IgD-negative memory B cell (primary cell): ENCODE data around the gene PRAMEF13. TPM values are rescaled to one million over a fixed set of nuclear protein-coding genes. Genes with fewer than 3 reads are reported as not detected.
"Not testable (repeated sequence)": the region's sequence is repeated elsewhere in the genome, so short reads cannot be mapped to it uniquely, and the experiment has no call there.

ENCODE experiments used
- H3K27ac Mint-ChIP-seq, 3 donors: one replicate each; pipeline ENCODE4 v1.8.0; 2020 to 2022; ENCODE audit warnings: mild to moderate bottlenecking in 3 of 3, mixed read lengths in 3 of 3, moderate library complexity in 1 of 3
- H3K27me3 Mint-ChIP-seq: one replicate; pipeline ENCODE4 v1.8.0; 2021; ENCODE audit warnings: mixed read lengths
- H3K36me3 Mint-ChIP-seq: one replicate; pipeline ENCODE4 v1.8.0; 2020; ENCODE audit warnings: mild to moderate bottlenecking, mixed read lengths
- H3K4me1 Mint-ChIP-seq, 3 donors: one replicate each; pipeline ENCODE4 v1.8.0; 2020 to 2022; ENCODE audit warnings: mixed read lengths in 3 of 3, mild to moderate bottlenecking in 1 of 3
- H3K4me3 Mint-ChIP-seq, 4 donors: one replicate each; pipeline ENCODE4 v1.8.0; 2020 to 2022; ENCODE audit warnings: mild to moderate bottlenecking in 4 of 4, mixed read lengths in 4 of 4, moderate library complexity in 3 of 4
- H3K9me3 Mint-ChIP-seq, 3 donors: one replicate each; pipeline ENCODE4 v1.8.0; 2020 to 2021; ENCODE audit warnings: mixed read lengths in 3 of 3, mild to moderate bottlenecking in 1 of 3
- polyA plus RNA-seq: library from polyadenylated mRNA; unstranded; fragments of 300-500 nt; fragmentation: Illumina TruSeq; gene quantifications from one replicate; pipeline ENCODE4 v1.2.3, GENCODE V29; 2021

Gene PRAMEF13
- polyA plus RNA-seq, 1 donor from 2014 or later, result not detected

DNA sequence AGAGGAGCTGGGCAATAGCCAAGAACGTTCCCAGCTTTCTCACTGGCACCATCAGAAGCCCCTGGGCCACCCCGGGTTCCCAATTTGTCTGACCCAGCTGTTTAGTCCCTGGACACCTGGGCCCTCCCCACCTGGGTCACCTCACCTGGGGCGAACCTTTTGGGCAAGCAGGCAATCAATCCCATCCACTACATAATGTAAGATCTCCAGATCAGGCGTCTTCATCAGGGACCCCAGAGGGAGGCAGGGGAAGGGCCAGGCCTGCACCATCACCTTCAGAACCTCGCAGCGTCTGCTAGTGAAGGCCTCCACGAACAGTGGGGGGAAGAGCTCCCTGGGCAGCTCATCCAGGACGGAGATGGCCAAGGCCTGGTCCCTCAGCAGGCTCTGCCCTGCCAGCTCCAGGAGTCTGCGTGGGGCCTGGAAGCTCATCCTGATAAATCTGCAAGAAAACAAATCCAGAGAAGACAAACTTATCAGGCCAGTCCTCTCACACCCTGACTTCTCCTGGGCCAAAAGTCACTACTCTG lies 24.5 kb upstream of the PRAMEF13 start, which contains the start of gene PRAMEF18:
Gene PRAMEF18, minus strand, starts transcription at position 480 of the 530 bp plus-strand sequence. Its CDS starts 48 bp downstream, at position 432.
- H3K36me3 Mint-ChIP-seq, H3K4me1 Mint-ChIP-seq, H3K4me3 Mint-ChIP-seq, H3K9me3 Mint-ChIP-seq, H3K27me3 Mint-ChIP-seq: not testable (repeated sequence)
- peak within 1 kb of the TSS in 1 of 3 donors; percentile 53 for H3K27ac Mint-ChIP-seq

GRCh38 chr1:13224480-13225060 lies 23.4 kb upstream of the PRAMEF13 start:
- Mint-ChIP-seq H3K4me3 (no peak overlapping the region), H3K27me3 (peaks cover 1% of the 10 kb centered on the region), H3K27ac (no peak overlapping the region), H3K36me3 (no peaks in the 10 kb centered on the region), H3K9me3 (no peaks in the 10 kb centered on the region), H3K4me1 (no peaks in the 10 kb centered on the region)

DNA sequence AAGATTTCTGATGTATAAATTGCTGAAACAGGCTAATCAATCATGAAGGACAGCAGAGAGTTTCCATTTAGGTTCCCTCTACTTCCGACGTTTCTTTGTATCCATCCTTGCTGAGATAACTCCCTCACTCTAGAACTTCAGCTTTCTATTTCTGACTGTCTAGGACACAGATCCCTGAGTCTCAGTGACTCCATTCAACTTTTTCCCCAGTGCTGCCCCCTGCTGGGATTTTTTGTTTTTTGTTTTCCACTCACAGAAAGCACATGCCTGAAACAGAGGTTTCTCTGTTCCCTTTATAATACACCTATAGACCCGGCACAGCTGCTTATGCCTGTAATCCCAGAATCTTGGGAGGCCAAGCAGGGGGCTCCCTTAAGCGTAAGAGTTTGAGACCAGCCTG lies 21.6 kb upstream of the PRAMEF13 start:
- H3K27ac Mint-ChIP-seq, H3K27me3 Mint-ChIP-seq, H3K9me3 Mint-ChIP-seq, H3K36me3 Mint-ChIP-seq, H3K4me1 Mint-ChIP-seq, H3K4me3 Mint-ChIP-seq: not testable (repeated sequence)

- not testable (repeated sequence) for H3K4me3 Mint-ChIP-seq, H3K4me1 Mint-ChIP-seq, H3K9me3 Mint-ChIP-seq, H3K36me3 Mint-ChIP-seq, H3K27me3 Mint-ChIP-seq, H3K27ac Mint-ChIP-seq
Observed at GRCh38 chr1:13219203-13219602, 18.0 kb upstream of the PRAMEF13 start.

DNA sequence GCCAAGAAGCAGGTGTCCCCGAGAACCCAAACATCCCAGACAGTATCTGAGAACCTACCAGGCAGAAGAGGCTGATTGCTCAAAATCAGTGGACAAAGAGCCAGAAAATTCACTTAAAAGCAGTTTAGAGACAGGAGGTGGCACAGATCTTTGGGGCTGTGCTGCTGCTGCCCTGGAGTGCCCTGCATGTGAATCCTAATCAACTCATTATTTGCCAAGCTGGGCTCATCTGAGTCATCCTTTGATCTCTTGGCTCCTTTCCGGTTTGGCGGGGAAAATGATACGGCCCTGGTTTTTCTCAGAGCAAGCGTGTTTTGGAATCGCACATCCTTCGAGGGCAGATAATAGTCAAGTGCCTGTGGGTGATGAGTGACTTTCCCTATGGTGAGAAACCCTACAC lies 15.4 kb upstream of the PRAMEF13 start:
- not testable (repeated sequence) for H3K4me3 Mint-ChIP-seq, H3K9me3 Mint-ChIP-seq, H3K36me3 Mint-ChIP-seq, H3K27ac Mint-ChIP-seq, H3K27me3 Mint-ChIP-seq, H3K4me1 Mint-ChIP-seq

GRCh38 chr1:13208712-13209111 lies 7.5 kb upstream of the PRAMEF13 start:
- not testable (repeated sequence) for H3K27me3 Mint-ChIP-seq, H3K4me1 Mint-ChIP-seq, H3K4me3 Mint-ChIP-seq, H3K27ac Mint-ChIP-seq, H3K9me3 Mint-ChIP-seq, H3K36me3 Mint-ChIP-seq

DNA sequence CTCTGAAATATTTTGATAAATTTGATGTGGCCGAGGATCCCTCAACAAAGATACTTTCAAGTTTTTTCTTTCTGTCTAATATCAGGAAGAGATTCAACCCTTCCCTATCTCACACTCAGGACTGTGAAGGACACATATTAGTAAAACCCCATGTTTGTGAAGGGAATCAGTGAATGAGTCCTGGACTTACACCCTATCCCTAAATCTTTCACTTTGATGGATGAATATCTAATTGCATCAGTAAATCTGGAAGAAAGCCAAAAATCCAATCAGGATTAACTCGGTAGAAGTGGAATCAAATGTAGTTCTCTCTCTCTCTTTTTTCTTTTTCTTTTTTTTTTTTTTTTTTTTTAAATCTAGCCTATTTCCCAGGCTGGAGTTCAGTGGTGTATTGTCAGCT lies 29.7 kb downstream of the PRAMEF13 start, which contains the start of gene PRAMEF9:
Gene PRAMEF9, plus strand, starts transcription at position 301 of the 400 bp plus-strand sequence. CDS start 3,433 bp downstream, outside the sequence.
- not testable (repeated sequence) for H3K4me1 Mint-ChIP-seq, H3K27me3 Mint-ChIP-seq, H3K27ac Mint-ChIP-seq, H3K9me3 Mint-ChIP-seq, H3K4me3 Mint-ChIP-seq, H3K36me3 Mint-ChIP-seq

DNA sequence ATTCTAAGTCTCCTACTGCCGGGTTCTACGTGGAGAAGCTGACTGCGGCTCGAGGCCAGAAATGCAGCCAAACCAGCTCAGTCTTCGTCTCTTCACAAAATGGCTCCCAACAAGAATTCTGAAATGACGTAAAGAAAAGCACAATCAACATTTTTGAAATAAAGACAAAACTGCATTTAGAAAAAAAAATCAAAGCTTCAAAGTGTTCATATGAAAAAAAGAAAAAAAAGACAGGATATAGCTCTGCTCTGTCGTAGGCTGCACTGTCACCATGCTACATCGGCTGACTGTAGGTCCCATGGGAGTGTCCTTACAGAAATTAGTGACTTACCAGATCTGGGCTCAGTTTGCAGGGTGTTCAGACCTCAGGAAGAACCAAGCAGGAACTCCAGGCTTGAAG lies 35.7 kb downstream of the PRAMEF13 start, which contains the start of gene HNRNPCL4:
Gene HNRNPCL4, minus strand, starts transcription at position 101 of the 400 bp plus-strand sequence. CDS start 164 bp downstream, outside the sequence.
- not testable (repeated sequence) for H3K27me3 Mint-ChIP-seq, H3K4me3 Mint-ChIP-seq, H3K9me3 Mint-ChIP-seq, H3K4me1 Mint-ChIP-seq, H3K36me3 Mint-ChIP-seq, H3K27ac Mint-ChIP-seq

DNA sequence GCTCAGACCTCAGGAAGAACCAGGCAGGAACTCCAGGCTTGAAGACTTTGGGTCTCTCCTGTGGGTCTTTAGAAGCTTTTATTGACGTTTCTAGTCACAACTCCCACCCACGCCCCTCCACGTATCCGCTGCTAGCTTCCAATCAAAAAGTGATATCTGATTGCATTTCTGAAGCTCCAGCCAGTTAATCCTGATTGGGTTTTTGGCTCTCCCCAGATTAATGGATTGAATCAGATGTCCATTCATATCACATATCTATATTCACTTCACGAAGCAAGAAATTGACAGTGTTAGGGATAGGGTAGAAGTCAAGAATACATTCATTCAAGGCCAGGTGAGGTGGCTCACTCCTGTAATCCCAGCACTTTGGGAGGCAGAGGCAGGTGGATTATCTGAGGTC lies 45.3 kb downstream of the PRAMEF13 start, which contains the start of gene PRAMEF26:
Gene PRAMEF26, minus strand, starts transcription at position 101 of the 400 bp plus-strand sequence. CDS start 2,914 bp downstream, outside the sequence.
- H3K9me3 Mint-ChIP-seq, H3K4me1 Mint-ChIP-seq, H3K4me3 Mint-ChIP-seq, H3K27ac Mint-ChIP-seq, H3K27me3 Mint-ChIP-seq, H3K36me3 Mint-ChIP-seq: not testable (repeated sequence)

Other genes starting within 250 kb of the PRAMEF13 start
- not detected for gene PRAMEF27, start 144.8 kb downstream of the PRAMEF13 start, polyA plus RNA-seq
- gene HNRNPCL3, start 140.6 kb downstream of the PRAMEF13 start, polyA plus RNA-seq, result not detected
- not detected for gene PRAMEF25, start 130.6 kb downstream of the PRAMEF13 start, polyA plus RNA-seq
- not detected for gene HNRNPCL2, start 84.6 kb downstream of the PRAMEF13 start, polyA plus RNA-seq
- not detected for gene PRAMEF26, start 45.4 kb downstream of the PRAMEF13 start, polyA plus RNA-seq
- gene HNRNPCL4, start 35.8 kb downstream of the PRAMEF13 start, polyA plus RNA-seq, result not detected
- not detected for gene PRAMEF9, start 29.6 kb downstream of the PRAMEF13 start, polyA plus RNA-seq
- gene PRAMEF18, start 24.7 kb upstream of the PRAMEF13 start, polyA plus RNA-seq, result not detected
- not detected for gene PRAMEF5, start 52.8 kb upstream of the PRAMEF13 start, polyA plus RNA-seq
- gene PRAMEF8, start 83.7 kb upstream of the PRAMEF13 start, polyA plus RNA-seq, result not detected
- gene PRAMEF33, start 102.1 kb upstream of the PRAMEF13 start, polyA plus RNA-seq, result not detected
- not detected for gene PRAMEF15, start 114.2 kb upstream of the PRAMEF13 start, polyA plus RNA-seq
- not detected for gene PRAMEF14, start 145.7 kb upstream of the PRAMEF13 start, polyA plus RNA-seq
- gene PRAMEF19, start 170.5 kb upstream of the PRAMEF13 start, polyA plus RNA-seq, result not detected
- not detected for gene PRAMEF17, start 188.2 kb upstream of the PRAMEF13 start, polyA plus RNA-seq
- gene PRAMEF20, start 209.0 kb upstream of the PRAMEF13 start, polyA plus RNA-seq, result not detected